GM12801 (cell line): Measurements from ENCODE around the gene DDX47.

ENCODE experiments used
- TF ChIP-seq, protein P1 (sequence below): IDR thresholded peaks from one replicate; pipeline ENCODE4 v1.5.1; 2011; ENCODE audit warnings: control low read depth; ENCODE audit not compliant: insufficient read length; ENCODE audit errors: extremely low read depth

DDX47 gene

GRCh38 chr12:12790956-12791355 is 22.2 kb upstream of the DDX47 start:
- TF ChIP-seq, protein P1, sequence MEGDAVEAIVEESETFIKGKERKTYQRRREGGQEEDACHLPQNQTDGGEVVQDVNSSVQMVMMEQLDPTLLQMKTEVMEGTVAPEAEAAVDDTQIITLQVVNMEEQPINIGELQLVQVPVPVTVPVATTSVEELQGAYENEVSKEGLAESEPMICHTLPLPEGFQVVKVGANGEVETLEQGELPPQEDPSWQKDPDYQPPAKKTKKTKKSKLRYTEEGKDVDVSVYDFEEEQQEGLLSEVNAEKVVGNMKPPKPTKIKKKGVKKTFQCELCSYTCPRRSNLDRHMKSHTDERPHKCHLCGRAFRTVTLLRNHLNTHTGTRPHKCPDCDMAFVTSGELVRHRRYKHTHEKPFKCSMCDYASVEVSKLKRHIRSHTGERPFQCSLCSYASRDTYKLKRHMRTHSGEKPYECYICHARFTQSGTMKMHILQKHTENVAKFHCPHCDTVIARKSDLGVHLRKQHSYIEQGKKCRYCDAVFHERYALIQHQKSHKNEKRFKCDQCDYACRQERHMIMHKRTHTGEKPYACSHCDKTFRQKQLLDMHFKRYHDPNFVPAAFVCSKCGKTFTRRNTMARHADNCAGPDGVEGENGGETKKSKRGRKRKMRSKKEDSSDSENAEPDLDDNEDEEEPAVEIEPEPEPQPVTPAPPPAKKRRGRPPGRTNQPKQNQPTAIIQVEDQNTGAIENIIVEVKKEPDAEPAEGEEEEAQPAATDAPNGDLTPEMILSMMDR, result no peak

GRCh38 chr12:12791756-12792369 is 21.3 kb upstream of the DDX47 start:
- TF ChIP-seq, protein P1, result no peak

DNA sequence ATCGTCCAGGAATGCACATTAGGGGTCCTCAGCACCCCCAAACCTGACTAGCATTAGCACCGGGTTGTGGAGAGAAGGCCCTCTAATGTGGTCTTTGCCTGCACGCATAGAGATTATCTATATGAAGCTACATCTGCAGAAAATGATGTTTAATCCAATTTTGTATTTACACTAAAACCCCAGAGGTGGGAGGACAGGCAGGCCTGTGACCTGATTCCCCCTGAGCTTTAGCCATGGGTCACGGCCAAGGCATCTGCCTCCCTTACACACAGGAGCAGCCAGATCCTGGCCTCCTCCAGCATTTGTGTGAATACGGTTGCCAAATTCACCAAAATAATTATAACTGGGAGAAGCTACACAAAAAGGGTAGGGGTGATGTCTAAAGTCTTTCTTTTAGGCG is 20.7 kb upstream of the DDX47 start:
- TF ChIP-seq, protein P1, result no peak

DNA sequence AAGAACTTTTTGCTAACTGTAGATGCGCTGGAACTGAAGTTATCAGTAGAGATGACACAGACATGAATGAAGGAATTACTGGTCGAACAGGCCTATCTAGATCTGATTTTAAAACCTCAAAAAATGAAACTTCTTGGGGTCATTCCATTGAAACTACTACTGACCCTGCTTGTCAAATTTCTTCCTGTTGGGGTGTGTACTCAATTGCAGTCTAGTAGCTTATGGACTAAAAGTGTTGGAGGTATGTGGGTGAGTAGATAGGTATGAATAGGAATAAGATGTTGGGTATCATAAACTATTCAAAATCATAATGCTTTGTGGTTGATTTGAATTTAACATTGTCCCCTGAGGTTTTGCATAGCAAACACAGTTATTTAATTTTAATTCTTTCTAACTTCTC is 18.5 kb upstream of the DDX47 start:
- TF ChIP-seq, protein P1, result no peak

- TF ChIP-seq, protein P1, result no peak
Measured at GRCh38 chr12:12796171-12796570, 17.0 kb upstream of the DDX47 start.

GRCh38 chr12:12796928-12797793 is 16.0 kb upstream of the DDX47 start:
- TF ChIP-seq, protein P1, result no peak

GRCh38 chr12:12797794-12798152 is 15.4 kb upstream of the DDX47 start:
- TF ChIP-seq, protein P1, result no peak
